PC-9 (cell line): Measurements from ENCODE around the gene APRT. TPM values are rescaled to one million over a fixed set of nuclear protein-coding genes. Genes with fewer than 3 reads are reported as not detected.

Source experiments
- BruUV-seq: library from RNA; stranded (reverse); fragments of 400-500 nt; replicated peaks from 2 replicates; lab custom pipeline; 2021; lab: Mats Ljungman, UMichigan
- CTCF ChIA-PET: fragments of 300-600 bp; sonication (Branson Sonifier 250); formaldehyde crosslinking; loops from one replicate; lab custom pipeline; 2022; ENCODE audit warnings: antibody characterized with exemption; lab: Charles Lee
- POLR2A ChIA-PET: fragments of 300-600 bp; sonication (Branson Sonifier 250); formaldehyde crosslinking; loops from one replicate; lab custom pipeline; 2022; ENCODE audit warnings: antibody characterized with exemption; ENCODE audit not compliant: unreplicated experiment; lab: Charles Lee
- DNase-seq, 2 experiments: peaks; one replicate each; pipeline versions ENCODE4 v3.0.0 to v3.0.0-alpha.2; 2015 to 2022; ENCODE audit warnings: mixed read lengths in 1 of 2
- H2AFZ ChIP-seq: fragments of 200-600 bp; sonication (generic); 2 replicates; pipeline ENCODE4 v1.8.1; 2017; ENCODE audit warnings: antibody characterized with exemption
- H3F3A ChIP-seq: fragments of 200-600 bp; sonication (generic); 2 replicates; pipeline ENCODE4 v1.8.1; 2017; ENCODE audit warnings: antibody characterized with exemption, mild to moderate bottlenecking, low read depth; ENCODE audit not compliant: insufficient read depth
- H3K27ac ChIP-seq: fragments of 200-600 bp; sonication (generic); 2 replicates; pipeline ENCODE4 v1.6.1; 2016; ENCODE audit warnings: mixed run types
- H3K27me3 ChIP-seq: fragments of 200-600 bp; sonication (generic); 2 replicates; pipeline ENCODE4 v1.6.1; 2016; ENCODE audit warnings: low read depth, mixed run types; ENCODE audit not compliant: insufficient read depth
- H3K36me3 ChIP-seq: fragments of 200-600 bp; sonication (generic); 2 replicates; pipeline ENCODE4 v1.6.1; 2016; ENCODE audit warnings: low read depth, mixed run types
- H3K4me1 ChIP-seq: fragments of 200-600 bp; sonication (generic); replicated peaks from 2 replicates; pipeline ENCODE4 v1.6.1; 2016; ENCODE audit warnings: mixed run types; ENCODE audit not compliant: insufficient read depth
- H3K4me2 ChIP-seq: fragments of 200-600 bp; sonication (generic); 2 replicates; pipeline ENCODE4 v1.6.1; 2017; ENCODE audit warnings: mixed run types
- H3K4me3 ChIP-seq: fragments of 200-600 bp; sonication (generic); 2 replicates; pipeline ENCODE4 v1.6.1; 2016; ENCODE audit warnings: mixed run types
- H3K79me2 ChIP-seq: fragments of 200-600 bp; sonication (generic); 2 replicates; pipeline ENCODE4 v1.6.1; 2017; ENCODE audit warnings: low read depth, mixed run types
- H3K9me2 ChIP-seq: fragments of 200-600 bp; sonication (generic); 2 replicates; pipeline ENCODE4 v1.8.1; 2017; ENCODE audit warnings: mild to moderate bottlenecking; ENCODE audit not compliant: insufficient read depth
- H3K9me3 ChIP-seq: fragments of 200-600 bp; sonication (generic); 2 replicates; pipeline ENCODE4 v1.8.1; 2016; ENCODE audit warnings: low read depth; ENCODE audit not compliant: insufficient read depth
- H4K20me1 ChIP-seq: fragments of 200-600 bp; sonication (generic); 2 replicates; pipeline ENCODE4 v1.8.1; 2017; ENCODE audit not compliant: insufficient read depth
- CTCF ChIP-seq: fragments of 200-600 bp; sonication (generic); conservative IDR thresholded peaks from 2 replicates; pipeline ENCODE4 v1.6.1; 2017; ENCODE audit warnings: mixed run types, antibody characterized with exemption, mild to moderate bottlenecking, moderate library complexity
- EZH2 ChIP-seq: fragments of 200-600 bp; sonication (generic); IDR thresholded peaks from 2 replicates; pipeline ENCODE4 v1.8.0; 2017; ENCODE audit warnings: antibody characterized with exemption, low read depth
- intact Hi-C: fragments of 100-400 bp; cut with micrococcal nuclease; formaldehyde crosslinking; loops from one replicate; pipeline ENCODE4 v1.10.0; 2022; ENCODE audit not compliant: unreplicated experiment
- total RNA-seq: library from RNA; stranded (reverse); gene quantifications from 2 replicates; pipeline ENCODE4 v1.2.3, GENCODE V29; 2021

The APRT gene
- total RNA-seq, 1 experiment from 2014 or later: 213 TPM

- intact Hi-C loops: loop anchor here (1.0 kb wide), 1 partner anchor 8 kb away; no protein-coding TSS in a partner anchor
- peaks cover 49% of the 10 kb centered on the region for H3K4me1 ChIP-seq
- H4K20me1 ChIP-seq: peaks cover 71% of the 10 kb centered on the region
Measured at GRCh38 chr16:88774544-88775393, 37.0 kb downstream of the APRT start.

GRCh38 chr16:88773812-88774291 is 37.9 kb downstream of the APRT start:
- peak overlapping the region; percentile 67 for H3K4me2 ChIP-seq
- no TSS peak for BruUV-seq
- peaks cover 58% of the 10 kb centered on the region for H3K4me1 ChIP-seq

More at GRCh38 chr16:88774544-88775393, 37.0 kb downstream of the APRT start:
- H2AFZ ChIP-seq: no peak overlapping the region
- no TSS peak for BruUV-seq
- H3K9me3 ChIP-seq: no peaks in the 10 kb centered on the region
- H3K4me2 ChIP-seq: peak overlapping the region; percentile 67
- H3K79me2 ChIP-seq: peaks cover 87% of the 10 kb centered on the region
- no peaks in the 10 kb centered on the region for H3K27me3 ChIP-seq
- no peak overlapping the region for H3K4me3 ChIP-seq
- TF ChIP-seq EZH2 (no peak), CTCF (no peak)
- no peaks in the 10 kb centered on the region for H3K9me2 ChIP-seq
- no peaks in the 10 kb centered on the region for H3K36me3 ChIP-seq
- H3F3A ChIP-seq: peaks cover 33% of the 10 kb centered on the region
- no peak for DNase-seq
- CTCF ChIA-PET: interaction anchor here (0.6 kb wide), 1 partner anchor 735 kb away, joined by 4 read pairs; no protein-coding TSS in a partner anchor
- no peak overlapping the region for H3K27ac ChIP-seq
- POLR2A ChIA-PET: interaction anchor here (0.6 to 1.2 kb wide), 2 partner anchors 10 to 12 kb away, joined by 3 to 5 read pairs; no protein-coding TSS in a partner anchor

More at GRCh38 chr16:88773812-88774291, 37.9 kb downstream of the APRT start:
- peak; percentile 54 to 88 for DNase-seq
- Histone ChIP-seq H3K9me3 (no peaks in the 10 kb centered on the region), H3K36me3 (no peaks in the 10 kb centered on the region), H3K27me3 (no peaks in the 10 kb centered on the region), H3K4me3 (no peak overlapping the region), H3K27ac (no peak overlapping the region), H3K9me2 (no peaks in the 10 kb centered on the region), H3K79me2 (peaks cover 87% of the 10 kb centered on the region), H2AFZ (no peak overlapping the region), H3F3A (peaks cover 40% of the 10 kb centered on the region), H4K20me1 (peaks cover 69% of the 10 kb centered on the region)
- intact Hi-C loops: loop anchor here (1.0 kb wide), 1 partner anchor 8 kb away; no protein-coding TSS in a partner anchor
- TF ChIP-seq CTCF (no peak), EZH2 (no peak)
- CTCF ChIA-PET: interaction anchor here (1.1 kb wide), 1 partner anchor 36 kb away, joined by 3 read pairs; no protein-coding TSS in a partner anchor
- POLR2A ChIA-PET: interaction anchor here (0.6 to 1.2 kb wide), 8 partner anchors 9 to 903 kb away, joined by 3 to 17 read pairs (median 4); no protein-coding TSS in a partner anchor
